ENCODE measurements around the gene OR1A1. TPM values are rescaled to one million over a fixed set of nuclear protein-coding genes. Genes with fewer than 3 reads are reported as not detected.

The OR1A1 gene
- total RNA-seq, 1 donor from 2014 or later, result not detected

- no peak for DNase-seq (ENCODE audit: low read depth)
- TF ChIP-seq, protein P1, sequence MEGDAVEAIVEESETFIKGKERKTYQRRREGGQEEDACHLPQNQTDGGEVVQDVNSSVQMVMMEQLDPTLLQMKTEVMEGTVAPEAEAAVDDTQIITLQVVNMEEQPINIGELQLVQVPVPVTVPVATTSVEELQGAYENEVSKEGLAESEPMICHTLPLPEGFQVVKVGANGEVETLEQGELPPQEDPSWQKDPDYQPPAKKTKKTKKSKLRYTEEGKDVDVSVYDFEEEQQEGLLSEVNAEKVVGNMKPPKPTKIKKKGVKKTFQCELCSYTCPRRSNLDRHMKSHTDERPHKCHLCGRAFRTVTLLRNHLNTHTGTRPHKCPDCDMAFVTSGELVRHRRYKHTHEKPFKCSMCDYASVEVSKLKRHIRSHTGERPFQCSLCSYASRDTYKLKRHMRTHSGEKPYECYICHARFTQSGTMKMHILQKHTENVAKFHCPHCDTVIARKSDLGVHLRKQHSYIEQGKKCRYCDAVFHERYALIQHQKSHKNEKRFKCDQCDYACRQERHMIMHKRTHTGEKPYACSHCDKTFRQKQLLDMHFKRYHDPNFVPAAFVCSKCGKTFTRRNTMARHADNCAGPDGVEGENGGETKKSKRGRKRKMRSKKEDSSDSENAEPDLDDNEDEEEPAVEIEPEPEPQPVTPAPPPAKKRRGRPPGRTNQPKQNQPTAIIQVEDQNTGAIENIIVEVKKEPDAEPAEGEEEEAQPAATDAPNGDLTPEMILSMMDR (conservative IDR thresholded peaks at IDR 0.05; ENCODE audit: low read depth, low read length), result no peak
Observed at GRCh38 chr17:3260600-3260999, 53.1 kb downstream of the OR1A1 start.

More at GRCh38 chr17:3260600-3260999, 53.1 kb downstream of the OR1A1 start:
- H3K4me3 ChIP-seq (ENCODE audit: low read depth, low read length), result no peak overlapping the region

Other genes starting within 250 kb of the OR1A1 start
- not detected in 2 replicates for gene OR1D5, start 144.1 kb upstream of the OR1A1 start, total RNA-seq
- not detected in 2 replicates for gene OR1D2, start 103.2 kb upstream of the OR1A1 start, total RNA-seq
- gene OR1G1, start 80.1 kb upstream of the OR1A1 start, total RNA-seq, result not detected in 2 replicates
- not detected in 2 replicates for gene OR1A2, start 10.1 kb upstream of the OR1A1 start, total RNA-seq
- gene OR3A1, start 90.7 kb downstream of the OR1A1 start, total RNA-seq, result not detected in 2 replicates
- gene OR3A2, start 178.6 kb downstream of the OR1A1 start, total RNA-seq, result 1.6 TPM in 1 of 2 replicates, not detected in the other
- not detected in 2 replicates for gene OR1E1, start 190.7 kb downstream of the OR1A1 start, total RNA-seq
- not detected in 2 replicates for gene OR3A3, start 203.7 kb downstream of the OR1A1 start, total RNA-seq
- not detected in 2 replicates for gene OR1E2, start 226.2 kb downstream of the OR1A1 start, total RNA-seq